ENCODE measurements around the gene TXNIP. TPM values are rescaled to one million over a fixed set of nuclear protein-coding genes. Genes with fewer than 3 reads are reported as not detected.

The TXNIP gene
- total and polyA plus RNA-seq, 12 donors, result 231 to 1,142 (median 750) TPM

DNA sequence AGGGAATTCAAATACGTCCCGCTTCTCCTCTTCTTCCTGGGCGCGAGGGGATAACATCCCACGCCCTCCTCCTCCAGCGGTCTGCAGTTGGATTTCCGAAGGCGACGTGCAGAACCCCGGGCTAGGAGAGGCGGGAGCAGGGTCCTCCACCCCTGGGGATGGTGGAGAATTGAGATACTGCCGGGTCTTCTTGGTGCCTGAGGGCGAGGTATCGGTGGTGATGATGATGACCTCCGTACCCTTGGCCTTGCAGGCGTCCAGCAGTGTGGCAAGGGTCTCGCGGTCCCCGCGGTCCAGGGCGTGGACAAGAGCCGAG, 35.3 kb downstream of the TXNIP start:
- peak in 1 of 8 donors; percentile 2 for ATAC-seq
- Histone ChIP-seq H3K36me3 (no peaks in the 10 kb centered on the region), H3K27ac (peak overlapping the region; percentile 83 to 96 (median 91)), H3K27me3 (peaks cover 0 to 9% (median 0%) of the 10 kb centered on the region in 7 donors), H3K4me1 (peaks cover 14 to 82% (median 69%) of the 10 kb centered on the region in 9 donors), H3K9me3 (no peaks in the 10 kb centered on the region), H3K4me3 (peak overlapping the region; percentile 56 to 73 (median 70))
- intact Hi-C loops (cut with DNase I), result loop anchor here in 3 of 10 donors (5.0 kb wide), 1 partner anchor 34 kb away; the partner anchor contains the start of gene RBM8A (in 3 of the 3)
- TF ChIP-seq, protein P1, sequence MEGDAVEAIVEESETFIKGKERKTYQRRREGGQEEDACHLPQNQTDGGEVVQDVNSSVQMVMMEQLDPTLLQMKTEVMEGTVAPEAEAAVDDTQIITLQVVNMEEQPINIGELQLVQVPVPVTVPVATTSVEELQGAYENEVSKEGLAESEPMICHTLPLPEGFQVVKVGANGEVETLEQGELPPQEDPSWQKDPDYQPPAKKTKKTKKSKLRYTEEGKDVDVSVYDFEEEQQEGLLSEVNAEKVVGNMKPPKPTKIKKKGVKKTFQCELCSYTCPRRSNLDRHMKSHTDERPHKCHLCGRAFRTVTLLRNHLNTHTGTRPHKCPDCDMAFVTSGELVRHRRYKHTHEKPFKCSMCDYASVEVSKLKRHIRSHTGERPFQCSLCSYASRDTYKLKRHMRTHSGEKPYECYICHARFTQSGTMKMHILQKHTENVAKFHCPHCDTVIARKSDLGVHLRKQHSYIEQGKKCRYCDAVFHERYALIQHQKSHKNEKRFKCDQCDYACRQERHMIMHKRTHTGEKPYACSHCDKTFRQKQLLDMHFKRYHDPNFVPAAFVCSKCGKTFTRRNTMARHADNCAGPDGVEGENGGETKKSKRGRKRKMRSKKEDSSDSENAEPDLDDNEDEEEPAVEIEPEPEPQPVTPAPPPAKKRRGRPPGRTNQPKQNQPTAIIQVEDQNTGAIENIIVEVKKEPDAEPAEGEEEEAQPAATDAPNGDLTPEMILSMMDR (IDR thresholded peaks at IDR 0.05), result no peak
- peak; percentile 17 to 33 for DNase-seq
- 0 to 2% methylated on average over 22 of the region's 22 CpGs for WGBS, 2 donors

DNA sequence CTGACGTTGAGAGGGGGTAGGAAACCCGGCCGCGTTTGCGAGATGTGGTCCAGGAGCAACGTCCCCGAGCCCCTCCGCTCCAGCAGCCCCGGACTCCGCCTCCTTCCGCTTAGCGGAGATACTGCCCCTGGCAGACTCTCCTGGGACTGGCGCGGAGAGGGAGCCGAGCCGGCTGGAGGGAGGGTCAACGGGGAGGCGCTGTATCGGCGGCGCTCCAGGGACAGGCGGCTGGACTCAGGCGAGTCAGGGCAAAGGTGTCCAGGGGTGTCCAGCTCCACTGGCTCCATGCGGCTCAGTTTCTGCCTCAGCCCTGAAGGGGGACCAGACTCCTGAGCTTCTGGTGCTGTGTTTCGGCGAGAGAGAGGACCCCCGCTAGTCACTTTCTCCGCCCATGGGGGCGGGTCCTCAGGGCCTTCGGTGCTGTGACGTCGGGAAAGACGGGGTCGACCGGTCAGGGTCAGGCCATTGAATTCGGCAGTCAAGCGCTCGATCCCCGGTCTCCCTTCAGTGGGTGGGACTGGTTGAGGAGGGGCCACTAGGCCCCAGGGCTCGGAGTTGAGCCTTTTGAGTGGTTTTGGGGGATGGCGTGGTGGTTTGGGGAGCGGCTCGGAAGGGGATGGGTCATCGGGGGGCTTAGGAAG, 35.8 kb downstream of the TXNIP start:
- Histone ChIP-seq H3K27ac (peak overlapping the region; percentile 83 to 96 (median 91)), H3K9me3 (no peaks in the 10 kb centered on the region), H3K36me3 (no peaks in the 10 kb centered on the region), H3K27me3 (peaks cover 0 to 9% (median 0%) of the 10 kb centered on the region in 7 donors), H3K4me1 (peaks cover 14 to 82% (median 73%) of the 10 kb centered on the region in 9 donors), H3K4me3 (peak overlapping the region; percentile 56 to 73 (median 70))
- WGBS, 2 donors, result 0 to 1% methylated on average over 44 of the region's 44 CpGs
- intact Hi-C loops (cut with DNase I), result loop anchor here in 3 of 10 donors (5.0 kb wide), 1 partner anchor 33 kb away; the partner anchor contains the start of gene RBM8A (in 3 of the 3)
- TF ChIP-seq, protein P1 (IDR thresholded peaks at IDR 0.05), result peak in 5 of 9 donors; percentile 25 to 45 (median 34)
- DNase-seq, result peak; percentile 87 to 88
- ATAC-seq, result peak; percentile 48 to 63 (median 61)

DNA sequence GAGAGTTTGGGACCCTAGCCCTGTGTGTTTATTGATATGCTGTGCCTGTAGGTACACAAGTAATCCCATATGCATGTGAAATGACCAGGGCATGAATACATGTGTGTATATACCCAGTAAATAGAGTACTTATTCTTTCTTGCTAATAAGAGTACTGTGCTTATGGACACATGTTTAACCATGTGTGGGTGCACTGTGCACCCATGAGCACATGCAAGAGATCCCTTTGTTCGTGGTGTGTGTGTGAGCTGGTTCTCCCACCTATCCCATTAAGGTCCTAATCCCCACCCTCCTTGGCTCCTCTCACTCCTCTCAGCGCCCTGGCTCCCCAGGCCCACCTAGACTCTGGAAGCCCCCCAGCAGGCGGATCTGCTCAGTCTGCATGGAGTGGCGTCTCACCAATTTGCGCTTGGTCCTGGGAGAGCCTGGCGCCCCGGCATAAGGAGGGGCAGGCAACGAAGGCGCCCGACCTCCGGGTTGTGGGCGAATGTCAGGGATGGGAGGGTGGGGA, 36.4 kb downstream of the TXNIP start:
- peaks cover 14 to 82% (median 73%) of the 10 kb centered on the region in 9 donors for H3K4me1 ChIP-seq
- H3K9me3 ChIP-seq, result no peaks in the 10 kb centered on the region
- intact Hi-C loops (cut with DNase I), result loop anchor here in 7 of 10 donors (5.0 kb wide), 2 partner anchors 33 to 43 kb away; partner anchors contain the start of genes PEX11B (in 5 of the 7) and RBM8A (in 3 of the 7)
- peak overlapping the region; percentile 56 to 73 (median 70) for H3K4me3 ChIP-seq
- peaks cover 0 to 9% (median 0%) of the 10 kb centered on the region in 7 donors for H3K27me3 ChIP-seq
- TF ChIP-seq, protein P1 (IDR thresholded peaks at IDR 0.05), result no peak
- H3K36me3 ChIP-seq, result peaks cover 0 to 2% (median 0%) of the 10 kb centered on the region in 9 donors
- ATAC-seq (no peak), DNase-seq (no peak)
- 6% methylated on average over 12 of the region's 12 CpGs for WGBS, 2 donors
- peak overlapping the region; percentile 83 to 96 (median 91) for H3K27ac ChIP-seq

DNA sequence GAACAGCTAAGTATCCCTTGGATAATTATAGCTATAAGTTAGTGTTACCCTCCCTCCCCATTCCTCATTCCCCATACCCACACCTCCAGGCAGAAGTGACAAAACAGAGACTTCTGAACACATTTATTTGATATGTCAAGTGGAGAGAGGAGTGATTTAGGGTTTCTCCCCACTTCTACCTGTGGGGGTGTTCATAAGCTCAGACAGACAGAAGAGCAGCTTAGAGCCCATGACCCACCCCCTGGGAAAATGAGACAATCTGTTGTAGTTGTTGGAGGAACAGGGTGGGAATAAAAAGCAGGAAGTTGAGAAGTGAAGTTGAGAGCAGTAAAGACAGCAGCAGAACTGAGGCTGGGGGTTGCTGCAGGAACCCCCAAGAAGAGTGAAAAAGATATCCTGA, 37.0 kb downstream of the TXNIP start:
- no peak overlapping the region for H3K4me3 ChIP-seq
- peak overlapping the region in 7 of 10 donors; percentile 10 to 96 (median 92) for H3K27ac ChIP-seq
- ATAC-seq, result no peak
- TF ChIP-seq, protein P1 (IDR thresholded peaks at IDR 0.05), result no peak
- peaks cover 0 to 9% (median 0%) of the 10 kb centered on the region in 7 donors for H3K27me3 ChIP-seq
- intact Hi-C loops (cut with DNase I), result loop anchor here in 5 of 10 donors (5.0 kb wide), 1 partner anchor 42 kb away; the partner anchor contains the start of gene PEX11B (in 5 of the 5)
- H3K9me3 ChIP-seq, result no peaks in the 10 kb centered on the region
- no peak for DNase-seq
- peaks cover 14 to 86% (median 78%) of the 10 kb centered on the region in 9 donors for H3K4me1 ChIP-seq
- H3K36me3 ChIP-seq, result peaks cover 0 to 4% (median 0%) of the 10 kb centered on the region in 9 donors

Measured in heart right ventricle (tissue), 16 donors.